ENCODE data around the gene TRAF3. TPM values are rescaled to one million over a fixed set of nuclear protein-coding genes. Genes with fewer than 3 reads are reported as not detected.

Gene TRAF3
- total and polyA plus RNA-seq, 4 donors, result 2.1 to 12.0 (median 5.2) TPM

DNA sequence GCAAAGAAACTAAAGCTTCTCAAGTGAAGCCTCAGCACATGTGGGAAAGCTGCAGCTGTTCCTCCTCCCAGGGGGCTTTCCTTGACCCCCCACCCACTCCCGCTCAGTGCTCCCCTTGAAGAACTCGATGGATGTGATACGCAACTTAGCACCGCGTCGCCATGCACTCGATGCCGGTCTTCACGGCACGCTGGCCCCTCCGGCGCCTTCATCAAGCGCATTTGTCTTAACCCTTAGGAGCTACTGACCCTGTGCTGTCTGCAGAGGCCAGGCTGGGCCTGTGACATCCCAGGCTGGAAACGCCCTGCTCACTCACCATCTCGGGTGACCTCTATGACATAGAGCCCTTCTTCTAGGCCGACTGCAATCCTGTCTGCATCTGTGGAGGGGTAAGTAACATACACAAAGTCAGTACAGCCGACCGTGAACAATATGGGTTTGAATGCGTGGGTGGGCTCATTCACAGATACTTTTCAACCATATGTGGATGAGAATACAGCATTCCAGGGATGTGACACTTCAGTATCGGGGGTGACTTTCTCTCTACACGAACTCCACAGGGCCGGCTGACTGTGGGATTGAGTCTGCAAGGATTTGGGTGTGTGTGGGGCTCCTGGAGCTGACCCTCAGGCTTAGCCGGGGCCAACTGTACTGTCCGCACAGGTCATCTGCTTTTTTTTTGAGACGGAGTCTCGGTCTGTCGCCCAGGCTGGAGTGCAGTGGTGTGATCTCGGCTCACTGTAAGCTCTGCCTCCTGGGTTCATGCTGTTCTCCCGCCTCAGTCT is 168.3 kb downstream of the TRAF3 start:
- no peaks in the 10 kb centered on the region for H3K27me3 ChIP-seq (ENCODE audit: control insufficient read depth in 4 of 4, insufficient read depth in 4 of 4, low read length in 3 of 4)
- H3K9ac ChIP-seq (ENCODE audit: low read depth in 1 of 2, low read length in 2 of 2), result no peak overlapping the region
- H3K4me1 ChIP-seq (ENCODE audit: control insufficient read depth in 4 of 4, insufficient read depth in 4 of 4, low read length in 3 of 4), result peaks cover 2 to 21% (median 13%) of the 10 kb centered on the region in 4 donors
- no peaks in the 10 kb centered on the region for H3K9me3 ChIP-seq (ENCODE audit: control insufficient read depth in 4 of 4, low read length in 3 of 4)
- TF ChIP-seq NR2F2 (IDR thresholded peaks at IDR 0.05) (no peak), YY1 (IDR thresholded peaks at IDR 0.05) (no peak), HNF4A (conservative IDR thresholded peaks at IDR 0.05) (no peak), SP1 (IDR thresholded peaks at IDR 0.05) (no peak), RXRA (IDR thresholded peaks at IDR 0.05) (no peak), FOXA1 (IDR thresholded peaks at IDR 0.05) (no peak), HNF4G (IDR thresholded peaks at IDR 0.05) (no peak), JUND (IDR thresholded peaks at IDR 0.05) (no peak), RAD21 (IDR thresholded peaks at IDR 0.05) (no peak), TAF1 (conservative IDR thresholded peaks at IDR 0.05) (no peak), EGR1 (IDR thresholded peaks at IDR 0.05; ENCODE audit: low read depth in 2 of 2) (no peak), FOXA2 (IDR thresholded peaks at IDR 0.05) (no peak)
- TF ChIP-seq, protein P1, sequence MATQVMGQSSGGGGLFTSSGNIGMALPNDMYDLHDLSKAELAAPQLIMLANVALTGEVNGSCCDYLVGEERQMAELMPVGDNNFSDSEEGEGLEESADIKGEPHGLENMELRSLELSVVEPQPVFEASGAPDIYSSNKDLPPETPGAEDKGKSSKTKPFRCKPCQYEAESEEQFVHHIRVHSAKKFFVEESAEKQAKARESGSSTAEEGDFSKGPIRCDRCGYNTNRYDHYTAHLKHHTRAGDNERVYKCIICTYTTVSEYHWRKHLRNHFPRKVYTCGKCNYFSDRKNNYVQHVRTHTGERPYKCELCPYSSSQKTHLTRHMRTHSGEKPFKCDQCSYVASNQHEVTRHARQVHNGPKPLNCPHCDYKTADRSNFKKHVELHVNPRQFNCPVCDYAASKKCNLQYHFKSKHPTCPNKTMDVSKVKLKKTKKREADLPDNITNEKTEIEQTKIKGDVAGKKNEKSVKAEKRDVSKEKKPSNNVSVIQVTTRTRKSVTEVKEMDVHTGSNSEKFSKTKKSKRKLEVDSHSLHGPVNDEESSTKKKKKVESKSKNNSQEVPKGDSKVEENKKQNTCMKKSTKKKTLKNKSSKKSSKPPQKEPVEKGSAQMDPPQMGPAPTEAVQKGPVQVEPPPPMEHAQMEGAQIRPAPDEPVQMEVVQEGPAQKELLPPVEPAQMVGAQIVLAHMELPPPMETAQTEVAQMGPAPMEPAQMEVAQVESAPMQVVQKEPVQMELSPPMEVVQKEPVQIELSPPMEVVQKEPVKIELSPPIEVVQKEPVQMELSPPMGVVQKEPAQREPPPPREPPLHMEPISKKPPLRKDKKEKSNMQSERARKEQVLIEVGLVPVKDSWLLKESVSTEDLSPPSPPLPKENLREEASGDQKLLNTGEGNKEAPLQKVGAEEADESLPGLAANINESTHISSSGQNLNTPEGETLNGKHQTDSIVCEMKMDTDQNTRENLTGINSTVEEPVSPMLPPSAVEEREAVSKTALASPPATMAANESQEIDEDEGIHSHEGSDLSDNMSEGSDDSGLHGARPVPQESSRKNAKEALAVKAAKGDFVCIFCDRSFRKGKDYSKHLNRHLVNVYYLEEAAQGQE (IDR thresholded peaks at IDR 0.05), result no peak
- TF ChIP-seq, protein P2, sequence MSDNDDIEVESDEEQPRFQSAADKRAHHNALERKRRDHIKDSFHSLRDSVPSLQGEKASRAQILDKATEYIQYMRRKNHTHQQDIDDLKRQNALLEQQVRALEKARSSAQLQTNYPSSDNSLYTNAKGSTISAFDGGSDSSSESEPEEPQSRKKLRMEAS (IDR thresholded peaks at IDR 0.05), result no peak
- TF ChIP-seq, protein P3, sequence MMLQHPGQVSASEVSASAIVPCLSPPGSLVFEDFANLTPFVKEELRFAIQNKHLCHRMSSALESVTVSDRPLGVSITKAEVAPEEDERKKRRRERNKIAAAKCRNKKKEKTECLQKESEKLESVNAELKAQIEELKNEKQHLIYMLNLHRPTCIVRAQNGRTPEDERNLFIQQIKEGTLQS (IDR thresholded peaks at IDR 0.05), result no peak
- TF ChIP-seq, protein P4, sequence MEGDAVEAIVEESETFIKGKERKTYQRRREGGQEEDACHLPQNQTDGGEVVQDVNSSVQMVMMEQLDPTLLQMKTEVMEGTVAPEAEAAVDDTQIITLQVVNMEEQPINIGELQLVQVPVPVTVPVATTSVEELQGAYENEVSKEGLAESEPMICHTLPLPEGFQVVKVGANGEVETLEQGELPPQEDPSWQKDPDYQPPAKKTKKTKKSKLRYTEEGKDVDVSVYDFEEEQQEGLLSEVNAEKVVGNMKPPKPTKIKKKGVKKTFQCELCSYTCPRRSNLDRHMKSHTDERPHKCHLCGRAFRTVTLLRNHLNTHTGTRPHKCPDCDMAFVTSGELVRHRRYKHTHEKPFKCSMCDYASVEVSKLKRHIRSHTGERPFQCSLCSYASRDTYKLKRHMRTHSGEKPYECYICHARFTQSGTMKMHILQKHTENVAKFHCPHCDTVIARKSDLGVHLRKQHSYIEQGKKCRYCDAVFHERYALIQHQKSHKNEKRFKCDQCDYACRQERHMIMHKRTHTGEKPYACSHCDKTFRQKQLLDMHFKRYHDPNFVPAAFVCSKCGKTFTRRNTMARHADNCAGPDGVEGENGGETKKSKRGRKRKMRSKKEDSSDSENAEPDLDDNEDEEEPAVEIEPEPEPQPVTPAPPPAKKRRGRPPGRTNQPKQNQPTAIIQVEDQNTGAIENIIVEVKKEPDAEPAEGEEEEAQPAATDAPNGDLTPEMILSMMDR (IDR thresholded peaks at IDR 0.05; ENCODE audit: low read depth, low read length, missing input control), result no peak
- TF ChIP-seq, protein P5, sequence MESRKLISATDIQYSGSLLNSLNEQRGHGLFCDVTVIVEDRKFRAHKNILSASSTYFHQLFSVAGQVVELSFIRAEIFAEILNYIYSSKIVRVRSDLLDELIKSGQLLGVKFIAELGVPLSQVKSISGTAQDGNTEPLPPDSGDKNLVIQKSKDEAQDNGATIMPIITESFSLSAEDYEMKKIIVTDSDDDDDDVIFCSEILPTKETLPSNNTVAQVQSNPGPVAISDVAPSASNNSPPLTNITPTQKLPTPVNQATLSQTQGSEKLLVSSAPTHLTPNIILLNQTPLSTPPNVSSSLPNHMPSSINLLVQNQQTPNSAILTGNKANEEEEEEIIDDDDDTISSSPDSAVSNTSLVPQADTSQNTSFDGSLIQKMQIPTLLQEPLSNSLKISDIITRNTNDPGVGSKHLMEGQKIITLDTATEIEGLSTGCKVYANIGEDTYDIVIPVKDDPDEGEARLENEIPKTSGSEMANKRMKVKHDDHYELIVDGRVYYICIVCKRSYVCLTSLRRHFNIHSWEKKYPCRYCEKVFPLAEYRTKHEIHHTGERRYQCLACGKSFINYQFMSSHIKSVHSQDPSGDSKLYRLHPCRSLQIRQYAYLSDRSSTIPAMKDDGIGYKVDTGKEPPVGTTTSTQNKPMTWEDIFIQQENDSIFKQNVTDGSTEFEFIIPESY (IDR thresholded peaks at IDR 0.05), result no peak
- H3K4me3 ChIP-seq (ENCODE audit: low read depth in 1 of 3, low read length in 3 of 3), result no peak overlapping the region
- peaks cover 18 to 72% (median 35%) of the 10 kb centered on the region in 4 donors for H3K36me3 ChIP-seq (ENCODE audit: control insufficient read depth in 4 of 4, insufficient read depth in 3 of 4, low read depth in 1 of 4, low read length in 3 of 4)
- no peak overlapping the region for H3K27ac ChIP-seq (ENCODE audit: low read depth in 1 of 2, low read length in 2 of 2)
- 93% methylated on average over 29 of the region's 29 CpGs for WGBS
- no peak for DNase-seq (ENCODE audit: low spot score)

All from liver (tissue), 9 donors.